Measurements from ENCODE around the gene BAMBI.

The BAMBI gene

DNA sequence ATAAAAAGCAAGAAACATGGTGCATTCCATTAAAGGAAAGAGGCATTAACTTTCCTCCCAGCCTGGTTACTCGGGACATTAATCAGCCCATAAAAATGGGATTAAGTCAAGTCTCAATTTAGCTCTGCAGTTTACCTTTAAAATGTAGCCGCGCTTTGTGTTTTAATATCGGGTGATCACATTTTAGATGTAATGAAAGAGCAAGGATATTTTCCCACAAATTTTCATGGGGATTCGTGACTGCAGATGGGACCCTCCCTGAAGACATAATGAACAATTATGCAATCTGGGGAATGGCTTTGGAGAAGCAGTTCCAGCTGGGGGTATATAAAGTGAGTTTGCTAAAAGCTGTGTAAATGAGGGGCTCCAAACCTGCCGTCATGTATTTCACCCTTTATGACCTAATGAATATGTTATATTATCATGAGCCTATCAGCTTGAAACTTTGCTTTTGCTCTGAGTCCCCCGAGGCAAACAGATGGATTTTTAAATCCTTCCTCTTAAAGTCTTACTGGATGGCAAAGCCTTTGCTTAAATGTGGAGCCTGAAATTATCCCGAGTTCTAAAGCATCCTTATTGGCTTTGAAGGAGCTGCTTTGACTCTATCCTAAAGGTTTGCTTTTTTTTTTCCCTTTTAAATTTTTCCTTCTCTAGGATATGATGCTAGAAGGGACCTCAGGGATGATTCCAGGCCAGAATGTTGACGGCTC, 31.8 kb downstream of the BAMBI start:
- no peak for DNase-seq

DNA sequence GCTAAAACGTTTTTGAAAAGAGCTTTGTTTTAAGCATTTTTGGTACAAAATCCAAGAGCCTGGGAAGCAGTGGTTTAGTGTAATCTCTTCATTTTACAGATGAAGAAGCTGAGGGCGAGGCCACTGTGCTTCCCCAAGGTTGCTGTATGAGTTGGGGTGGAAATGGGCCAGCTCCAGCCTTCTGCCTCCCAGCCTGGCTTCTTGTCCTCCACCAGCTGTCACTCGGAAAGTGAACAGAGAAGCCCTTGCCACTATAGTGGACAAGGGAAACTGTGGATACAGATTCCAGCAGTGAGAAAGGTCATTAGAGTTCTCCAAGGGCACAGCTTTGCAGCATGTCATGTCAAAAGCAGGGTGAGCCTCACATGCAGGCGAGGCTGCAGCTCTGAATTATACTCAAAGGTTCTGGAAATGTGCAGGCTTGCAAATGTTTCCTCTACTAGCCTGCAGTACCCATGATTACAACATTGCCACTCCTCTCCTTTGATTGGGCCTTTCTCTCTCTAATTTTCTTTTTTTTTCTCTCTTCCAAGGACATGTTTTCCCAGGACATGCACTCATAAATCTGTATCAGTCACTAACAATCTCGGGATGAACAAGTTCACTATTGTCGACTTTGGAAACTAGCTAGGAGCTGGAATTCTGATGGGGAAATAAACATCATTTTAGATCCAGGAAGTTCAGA, 33.0 kb downstream of the BAMBI start:
- no peak for DNase-seq

GRCh38 chr10:28711041-28711440, 33.7 kb downstream of the BAMBI start:
- DNase-seq, result no peak

GRCh38 chr10:28711776-28712175, 34.5 kb downstream of the BAMBI start:
- no peak for DNase-seq

DNA sequence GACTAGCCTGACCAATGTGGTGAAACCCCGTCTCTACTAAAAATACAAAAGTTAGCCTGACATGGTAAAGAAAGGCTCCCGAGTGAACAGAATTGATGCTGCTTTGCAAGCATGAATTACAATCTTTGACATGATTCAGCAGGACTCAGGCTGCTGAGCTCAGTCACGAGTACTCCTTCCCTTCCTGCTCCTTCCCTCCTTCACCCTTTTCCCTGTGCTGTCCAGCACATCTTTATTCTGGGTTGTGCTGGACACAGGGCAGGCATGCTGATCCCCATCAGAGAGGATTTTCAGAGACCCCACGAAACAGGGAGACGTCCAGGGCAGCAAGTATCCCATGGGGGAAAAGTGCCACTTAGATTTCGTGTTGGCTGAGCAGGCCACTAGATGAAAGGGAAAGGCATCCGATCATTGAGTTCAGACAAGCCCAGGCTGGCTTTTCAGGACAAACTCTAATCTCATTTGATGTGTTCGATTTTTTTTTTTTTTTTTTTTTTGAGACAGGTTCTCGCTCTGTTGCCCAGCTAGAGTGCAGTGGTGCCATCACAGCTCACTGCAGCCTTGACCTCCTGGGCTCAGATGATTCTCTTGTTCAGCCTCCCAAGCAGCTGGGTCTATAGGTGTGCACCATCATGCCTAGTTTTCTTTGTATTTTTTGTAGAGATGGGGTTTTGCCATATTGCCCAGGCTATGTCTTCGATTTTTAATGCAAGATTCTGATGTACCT, 36.5 kb downstream of the BAMBI start:
- no peak for DNase-seq

GRCh38 chr10:28714401-28715053, 37.2 kb downstream of the BAMBI start:
- DNase-seq, result no peak

GRCh38 chr10:28715246-28715645, 37.9 kb downstream of the BAMBI start:
- DNase-seq, result no peak

GRCh38 chr10:28715757-28716156, 38.4 kb downstream of the BAMBI start:
- no peak for DNase-seq

DNA sequence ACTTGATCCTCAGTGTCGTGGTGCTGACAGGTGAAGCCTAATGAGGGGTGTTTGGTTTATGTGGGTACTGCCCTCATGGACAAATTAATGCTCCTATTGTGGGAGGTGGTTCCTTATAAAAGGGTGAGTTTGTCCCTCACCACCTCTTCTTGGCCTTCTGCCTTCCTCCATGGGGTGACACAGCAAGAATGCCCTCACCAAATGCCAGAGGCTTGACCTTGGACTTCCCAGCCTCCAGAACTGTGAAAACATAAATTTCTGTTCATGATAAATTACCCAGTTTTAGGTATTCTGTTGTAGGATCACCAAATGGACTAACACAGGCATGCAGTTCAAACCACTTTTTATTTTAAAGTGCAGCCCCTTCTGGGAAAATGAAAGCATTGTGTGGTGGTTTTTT, 39.4 kb downstream of the BAMBI start:
- DNase-seq, result no peak

- DNase-seq, result no peak
These were observed 40.4 kb downstream of the BAMBI start for GRCh38 chr10:28717656-28718201.

GRCh38 chr10:28719789-28720436, 42.6 kb downstream of the BAMBI start:
- DNase-seq, result no peak

DNA sequence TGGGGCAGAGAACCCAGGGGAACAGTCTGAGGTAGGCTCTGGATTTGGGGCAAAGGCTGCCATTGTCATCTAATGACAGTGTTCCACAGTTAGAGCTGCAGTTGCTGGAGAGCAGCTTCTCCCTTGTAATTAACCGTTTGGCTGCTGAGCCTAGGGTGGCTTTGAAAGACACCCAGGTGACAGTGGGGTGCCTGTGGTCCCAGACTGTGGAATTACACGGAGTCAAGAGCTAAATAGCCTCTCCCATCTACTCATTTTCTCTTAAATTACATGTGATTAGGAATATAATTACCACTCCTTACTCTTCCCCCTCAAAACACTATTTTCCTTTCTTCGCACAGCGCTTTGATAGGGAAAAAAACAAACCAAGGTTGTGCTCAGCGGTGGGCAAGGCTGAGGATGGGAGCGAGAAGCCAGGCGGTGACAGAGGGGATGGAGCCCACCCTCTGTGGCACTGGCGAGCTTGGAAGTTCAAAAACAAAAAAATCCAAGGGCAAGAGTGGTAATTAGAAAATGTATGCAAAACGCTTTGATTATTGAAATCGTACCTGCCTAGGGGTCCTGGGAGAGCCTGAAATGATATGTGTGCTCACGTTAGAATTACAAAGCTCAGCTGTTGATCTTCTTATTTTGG, 44.1 kb downstream of the BAMBI start:
- no peak for DNase-seq

DNA sequence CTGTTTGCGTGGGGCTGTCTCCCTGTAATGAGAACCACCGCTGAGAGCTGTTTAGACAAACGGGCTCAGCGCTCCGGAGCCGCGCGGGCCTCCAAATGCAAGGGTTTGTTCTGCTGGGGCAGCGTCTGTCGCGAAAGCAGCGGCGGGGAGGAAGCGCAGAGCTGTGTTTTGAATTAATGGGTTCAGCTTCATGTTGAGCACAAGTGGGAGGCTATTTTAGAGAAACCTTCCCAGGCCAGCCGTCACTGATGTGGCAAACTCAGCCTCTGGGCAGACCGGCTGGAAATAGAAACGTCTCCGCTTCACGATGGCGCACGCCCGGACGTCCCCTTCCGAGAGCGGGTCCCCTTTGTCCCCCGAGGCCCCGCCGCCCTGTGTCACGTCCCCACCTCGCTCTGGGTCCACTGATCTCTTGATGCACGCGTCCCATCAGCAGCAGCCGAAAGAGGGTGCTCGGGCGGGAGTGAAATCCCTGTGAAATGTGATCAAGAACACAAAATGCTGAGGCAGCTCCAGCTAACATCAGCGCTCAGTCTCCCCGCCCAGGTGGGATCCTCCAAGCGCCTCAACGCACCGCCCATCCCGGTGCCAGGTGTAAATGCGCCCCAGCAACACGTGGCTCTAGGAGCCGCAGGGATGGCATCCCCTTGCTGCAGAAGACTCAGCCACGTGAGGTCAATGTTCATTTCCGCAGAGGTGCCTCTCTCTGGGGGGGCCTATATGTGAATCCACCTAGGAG, 44.9 kb downstream of the BAMBI start:
- DNase-seq, result no peak

DNA sequence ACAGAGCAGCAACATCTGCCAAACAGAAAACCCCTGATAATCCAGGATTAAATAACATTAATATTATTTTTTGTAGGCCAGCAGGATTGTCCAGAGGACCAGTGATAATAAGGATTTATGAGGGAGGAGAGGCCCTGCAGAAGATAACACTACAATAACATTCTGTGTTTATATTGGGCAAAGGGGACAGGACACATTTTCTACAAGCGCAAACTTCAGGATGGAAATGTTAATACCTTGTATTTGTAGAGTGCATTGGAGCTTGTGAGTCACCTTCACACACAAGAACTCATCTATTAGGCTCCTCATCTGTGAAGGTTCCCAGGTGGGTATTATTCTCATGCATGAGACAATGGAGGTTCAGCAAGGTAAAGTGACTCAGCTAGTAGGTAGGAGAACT, 51.0 kb downstream of the BAMBI start:
- DNase-seq, result no peak

DNA sequence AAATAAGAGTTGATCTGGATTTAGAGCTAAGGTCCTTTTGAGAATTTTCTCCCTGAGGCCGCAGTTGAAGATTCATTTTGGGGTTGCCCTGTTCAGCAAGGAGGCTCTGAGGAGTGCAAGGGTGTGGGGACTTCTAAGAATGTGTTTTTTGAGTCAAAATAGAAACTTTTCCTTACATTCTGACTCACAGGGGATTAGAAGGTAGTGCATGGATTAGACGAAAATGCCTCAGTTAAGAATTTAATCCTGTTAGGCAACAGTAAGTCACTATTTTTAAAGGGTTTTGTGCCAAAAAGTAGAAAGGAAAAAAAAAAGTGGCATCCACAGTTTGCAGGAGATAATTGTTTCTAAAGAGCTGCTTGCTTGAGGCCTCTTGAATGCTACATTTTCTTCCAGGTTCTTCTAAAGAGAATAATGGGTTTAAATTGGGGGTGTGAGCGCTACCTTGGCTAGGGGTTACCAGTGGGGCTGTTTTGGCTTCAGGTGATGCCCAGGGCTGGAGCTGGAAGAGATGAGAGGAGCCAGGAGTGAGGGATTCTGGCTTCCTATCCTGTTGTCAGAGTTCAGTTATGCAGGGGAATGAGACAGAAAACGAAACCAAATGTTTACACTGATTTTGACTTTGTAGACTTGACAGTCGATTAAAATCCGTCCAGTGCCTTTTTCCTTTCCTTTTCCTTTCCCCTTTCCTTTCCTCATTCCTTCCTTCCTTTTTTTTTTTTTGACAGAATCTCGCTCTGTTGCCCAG, 52.9 kb downstream of the BAMBI start:
- no peak for DNase-seq

DNA sequence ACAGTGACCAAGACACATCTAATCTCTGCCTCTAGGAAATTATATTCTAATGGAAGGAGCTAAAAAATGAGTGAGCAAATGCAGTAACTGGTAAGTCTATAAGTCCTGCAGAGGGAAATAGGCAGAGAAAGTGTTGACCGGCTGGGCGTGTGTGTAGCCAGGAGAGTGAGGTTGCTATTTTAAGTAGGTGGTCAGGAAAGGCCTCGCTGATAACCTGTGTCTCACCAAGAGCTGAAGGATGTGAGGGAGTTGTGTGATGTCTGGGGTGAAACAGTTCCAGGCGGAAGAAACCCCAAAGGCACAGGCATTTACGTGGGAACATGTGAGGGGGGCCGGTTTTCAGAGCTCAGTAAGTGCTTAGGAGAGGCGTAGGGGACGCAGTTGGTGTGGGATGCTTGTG, 54.8 kb downstream of the BAMBI start:
- DNase-seq, result no peak
